Subcutaneous abdominal adipose tissue (tissue), 5 donors: ENCODE results near the gene NPLOC4.

Experiments
- H3K27ac ChIP-seq: one replicate; pipeline ENCODE4 v1.7.0; 2013; ENCODE audit warnings: low read depth, mild to moderate bottlenecking, inconsistent platforms, low read length, moderate library complexity
- H3K27me3 ChIP-seq, 5 donors: one replicate each; pipeline ENCODE4 v1.7.0; 2013; ENCODE audit warnings: low read length in 5 of 5, inconsistent platforms in 1 of 5; ENCODE audit not compliant: control insufficient read depth in 5 of 5, insufficient read depth in 4 of 5
- H3K36me3 ChIP-seq, 5 donors: one replicate each; pipeline ENCODE4 v1.7.0; 2013; ENCODE audit warnings: low read length in 5 of 5; ENCODE audit not compliant: control insufficient read depth in 5 of 5, insufficient read depth in 5 of 5
- H3K4me1 ChIP-seq, 5 donors: one replicate each; pipeline ENCODE4 v1.7.0; 2013; ENCODE audit warnings: low read length in 5 of 5, mild to moderate bottlenecking in 3 of 5, moderate library complexity in 1 of 5; ENCODE audit not compliant: control insufficient read depth in 5 of 5, insufficient read depth in 5 of 5
- H3K4me3 ChIP-seq, 5 donors: one replicate each; pipeline ENCODE4 v1.7.0; 2013; ENCODE audit warnings: low read length in 5 of 5, low read depth in 1 of 5
- H3K9ac ChIP-seq, 5 donors: one replicate each; pipeline ENCODE4 v1.7.0; 2013; ENCODE audit warnings: low read length in 5 of 5, mild to moderate bottlenecking in 4 of 5, moderate library complexity in 3 of 5
- H3K9me3 ChIP-seq, 5 donors: one replicate each; pipeline ENCODE4 v1.7.0; 2013; ENCODE audit warnings: low read length in 5 of 5; ENCODE audit not compliant: control insufficient read depth in 5 of 5
- donor health status: healthy.
- donor health status: healthy.
- donor health status: healthy.
- donor health status: healthy.
- donor health status: healthy.

NPLOC4 gene

GRCh38 chr17:81563861-81564586, 72.9 kb downstream of the NPLOC4 start:
- Histone ChIP-seq H3K27ac (no peak overlapping the region), H3K27me3 (no peaks in the 10 kb centered on the region), H3K9ac (no peak overlapping the region), H3K36me3 (peaks cover 7 to 84% (median 64%) of the 10 kb centered on the region in 5 donors), H3K4me3 (no peak overlapping the region), H3K9me3 (no peaks in the 10 kb centered on the region), H3K4me1 (peaks cover 12 to 38% (median 28%) of the 10 kb centered on the region in 5 donors)

GRCh38 chr17:81561494-81561885, 75.4 kb downstream of the NPLOC4 start:
- H3K4me1 ChIP-seq, result peaks cover 3 to 20% (median 9%) of the 10 kb centered on the region in 5 donors
- H3K9me3 ChIP-seq, result no peaks in the 10 kb centered on the region
- H3K36me3 ChIP-seq, result peaks cover 5 to 92% (median 78%) of the 10 kb centered on the region in 5 donors
- H3K27me3 ChIP-seq, result no peaks in the 10 kb centered on the region
- H3K27ac ChIP-seq, result no peak overlapping the region
- H3K9ac ChIP-seq, result no peak overlapping the region
- H3K4me3 ChIP-seq, result no peak overlapping the region

- Histone ChIP-seq H3K9me3 (no peaks in the 10 kb centered on the region), H3K27ac (no peak overlapping the region), H3K4me1 (peaks cover 0 to 11% (median 1%) of the 10 kb centered on the region in 5 donors), H3K9ac (no peak overlapping the region), H3K27me3 (no peaks in the 10 kb centered on the region), H3K36me3 (peaks cover 5 to 78% (median 62%) of the 10 kb centered on the region in 5 donors), H3K4me3 (no peak overlapping the region)
Measured at GRCh38 chr17:81558941-81559806, 77.7 kb downstream of the NPLOC4 start.

GRCh38 chr17:81558115-81558468, 78.8 kb downstream of the NPLOC4 start:
- no peak overlapping the region for H3K9ac ChIP-seq
- H3K9me3 ChIP-seq, result no peaks in the 10 kb centered on the region
- peaks cover 0 to 67% (median 53%) of the 10 kb centered on the region in 5 donors for H3K36me3 ChIP-seq
- peaks cover 5 to 13% (median 11%) of the 10 kb centered on the region in 5 donors for H3K4me1 ChIP-seq
- H3K4me3 ChIP-seq, result no peak overlapping the region
- H3K27ac ChIP-seq, result no peak overlapping the region
- no peaks in the 10 kb centered on the region for H3K27me3 ChIP-seq

- Histone ChIP-seq H3K9me3 (no peaks in the 10 kb centered on the region), H3K9ac (no peak overlapping the region), H3K27ac (no peak overlapping the region), H3K4me3 (no peak overlapping the region), H3K27me3 (no peaks in the 10 kb centered on the region), H3K36me3 (peaks cover 0 to 61% (median 51%) of the 10 kb centered on the region in 5 donors), H3K4me1 (peaks cover 5 to 19% (median 17%) of the 10 kb centered on the region in 5 donors)
Measured at GRCh38 chr17:81557276-81558114, 79.4 kb downstream of the NPLOC4 start.

GRCh38 chr17:81556863-81557262, 80.0 kb downstream of the NPLOC4 start:
- Histone ChIP-seq H3K9ac (no peak overlapping the region), H3K27ac (no peak overlapping the region), H3K4me3 (no peak overlapping the region), H3K9me3 (no peaks in the 10 kb centered on the region), H3K36me3 (peaks cover 0 to 58% (median 47%) of the 10 kb centered on the region in 5 donors), H3K4me1 (peaks cover 5 to 21% (median 18%) of the 10 kb centered on the region in 5 donors), H3K27me3 (no peaks in the 10 kb centered on the region)

- Histone ChIP-seq H3K27me3 (no peaks in the 10 kb centered on the region), H3K9ac (no peak overlapping the region), H3K4me3 (no peak overlapping the region), H3K9me3 (no peaks in the 10 kb centered on the region), H3K27ac (no peak overlapping the region), H3K4me1 (peaks cover 5 to 27% (median 24%) of the 10 kb centered on the region in 5 donors), H3K36me3 (peaks cover 0 to 53% (median 43%) of the 10 kb centered on the region in 5 donors)
Measured at GRCh38 chr17:81556175-81556691, 80.7 kb downstream of the NPLOC4 start.

GRCh38 chr17:81553616-81554181, 83.2 kb downstream of the NPLOC4 start:
- peak overlapping the region; percentile 85 for H3K27ac ChIP-seq
- peak overlapping the region; percentile 76 to 94 (median 86) for H3K4me3 ChIP-seq
- H3K36me3 ChIP-seq, result peaks cover 0 to 45% (median 40%) of the 10 kb centered on the region in 5 donors
- H3K4me1 ChIP-seq, result peaks cover 5 to 40% (median 30%) of the 10 kb centered on the region in 5 donors
- no peaks in the 10 kb centered on the region for H3K27me3 ChIP-seq
- H3K9ac ChIP-seq, result peak overlapping the region in 2 of 5 donors; percentile 75 to 78
- no peaks in the 10 kb centered on the region for H3K9me3 ChIP-seq

GRCh38 chr17:81553018-81553615, 83.8 kb downstream of the NPLOC4 start:
- H3K36me3 ChIP-seq, result peaks cover 0 to 44% (median 35%) of the 10 kb centered on the region in 5 donors

More at GRCh38 chr17:81553018-81553615, 83.8 kb downstream of the NPLOC4 start:
- peaks cover 5 to 40% (median 30%) of the 10 kb centered on the region in 5 donors for H3K4me1 ChIP-seq
- no peaks in the 10 kb centered on the region for H3K27me3 ChIP-seq
- H3K9me3 ChIP-seq, result no peaks in the 10 kb centered on the region
- H3K9ac ChIP-seq, result peak overlapping the region; percentile 19 to 81 (median 75)
- peak overlapping the region; percentile 76 to 94 (median 86) for H3K4me3 ChIP-seq
- peak overlapping the region; percentile 85 for H3K27ac ChIP-seq
